ENCODE measurements around the gene EDIL3. TPM values are rescaled to one million over a fixed set of nuclear protein-coding genes. Genes with fewer than 3 reads are reported as not detected.
"Not testable (repeated sequence)": the region's sequence is repeated elsewhere in the genome, so short reads cannot be mapped to it uniquely, and the experiment has no call there.

EDIL3 gene
- polyA plus RNA-seq, 1 donor (not counting 4 experiments of a cell fraction or from before 2014, with no cell fraction given), result 0.34 TPM

DNA sequence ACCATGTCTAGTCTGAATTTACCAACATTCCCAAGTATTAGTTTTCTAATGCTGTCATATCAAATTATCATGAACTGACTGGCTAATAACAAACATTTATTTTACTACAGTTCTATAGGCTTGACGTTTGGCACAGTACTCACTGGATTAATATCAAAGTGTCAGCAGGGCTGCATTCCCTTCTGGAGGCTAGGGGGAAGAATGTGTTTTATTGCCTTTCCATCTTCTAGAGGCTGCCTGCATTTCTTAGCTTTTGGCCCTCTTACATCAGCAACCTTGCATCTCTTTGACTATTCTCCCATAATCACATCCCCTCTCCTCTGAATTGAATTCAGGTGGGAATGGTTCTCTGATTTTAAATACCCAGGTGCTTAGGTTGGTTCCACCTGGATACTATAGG, 84.7 kb downstream of the EDIL3 start:
- Histone ChIP-seq H3K4me1 (ENCODE audit: control insufficient read depth, extremely low read depth, insufficient read depth, low read length) (peaks cover 4% of the 10 kb centered on the region), H3K9me3 (ENCODE audit: control insufficient read depth, low read depth, low read length) (no peaks in the 10 kb centered on the region), H3K27me3 (ENCODE audit: control insufficient read depth, extremely low read depth, insufficient read depth, low read length) (peaks cover 2% of the 10 kb centered on the region), H3K36me3 (ENCODE audit: control insufficient read depth in 2 of 2, extremely low read depth in 1 of 2, insufficient read depth in 2 of 2, low read length in 2 of 2) (no peaks in the 10 kb centered on the region), H3K27ac (ENCODE audit: control insufficient read depth, insufficient read depth, low read length) (no peak overlapping the region), H3K4me3 (ENCODE audit: control insufficient read depth in 2 of 3, extremely low read depth in 1 of 3, insufficient read depth in 2 of 3, low read depth in 1 of 3, low read length in 3 of 3) (no peak overlapping the region), H4K20me1 (ENCODE audit: control insufficient read depth, extremely low read depth, insufficient read depth, low read length) (no peaks in the 10 kb centered on the region), H3K4me2 (ENCODE audit: control insufficient read depth, extremely low read depth, insufficient read depth, low read depth, low read length) (no peak overlapping the region), H3K9me1 (ENCODE audit: control insufficient read depth, extremely low read depth, insufficient read depth, low read length) (no peaks in the 10 kb centered on the region), H2AFZ (ENCODE audit: control insufficient read depth, low read length) (no peak overlapping the region), H3K79me2 (ENCODE audit: control insufficient read depth, insufficient read depth, low read length) (no peaks in the 10 kb centered on the region), H3K9ac (ENCODE audit: control insufficient read depth, extremely low read depth, insufficient read depth, low read length) (no peak overlapping the region)
- dilution Hi-C loops (cut with MboI; ENCODE audit: extremely low pct_ligation_motif_present, low sequenced_read_pairs), result no loop called here
- TF ChIP-seq, protein P1, sequence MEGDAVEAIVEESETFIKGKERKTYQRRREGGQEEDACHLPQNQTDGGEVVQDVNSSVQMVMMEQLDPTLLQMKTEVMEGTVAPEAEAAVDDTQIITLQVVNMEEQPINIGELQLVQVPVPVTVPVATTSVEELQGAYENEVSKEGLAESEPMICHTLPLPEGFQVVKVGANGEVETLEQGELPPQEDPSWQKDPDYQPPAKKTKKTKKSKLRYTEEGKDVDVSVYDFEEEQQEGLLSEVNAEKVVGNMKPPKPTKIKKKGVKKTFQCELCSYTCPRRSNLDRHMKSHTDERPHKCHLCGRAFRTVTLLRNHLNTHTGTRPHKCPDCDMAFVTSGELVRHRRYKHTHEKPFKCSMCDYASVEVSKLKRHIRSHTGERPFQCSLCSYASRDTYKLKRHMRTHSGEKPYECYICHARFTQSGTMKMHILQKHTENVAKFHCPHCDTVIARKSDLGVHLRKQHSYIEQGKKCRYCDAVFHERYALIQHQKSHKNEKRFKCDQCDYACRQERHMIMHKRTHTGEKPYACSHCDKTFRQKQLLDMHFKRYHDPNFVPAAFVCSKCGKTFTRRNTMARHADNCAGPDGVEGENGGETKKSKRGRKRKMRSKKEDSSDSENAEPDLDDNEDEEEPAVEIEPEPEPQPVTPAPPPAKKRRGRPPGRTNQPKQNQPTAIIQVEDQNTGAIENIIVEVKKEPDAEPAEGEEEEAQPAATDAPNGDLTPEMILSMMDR (optimal IDR thresholded peaks at IDR 0.05 in 1 of 3, IDR thresholded peaks at IDR 0.05 in 1 of 3, conservative IDR thresholded peaks at IDR 0.05 in 1 of 3; ENCODE audit: extremely low read depth in 1 of 3, insufficient read depth in 2 of 3, low read length in 3 of 3), result no peak
- no peak for TF ChIP-seq EZH2 (IDR thresholded peaks at IDR 0.05; ENCODE audit: low read length)
- no peak for FAIRE-seq
- no peak for DNase-seq (ENCODE audit: low read depth, low spot score)

DNA sequence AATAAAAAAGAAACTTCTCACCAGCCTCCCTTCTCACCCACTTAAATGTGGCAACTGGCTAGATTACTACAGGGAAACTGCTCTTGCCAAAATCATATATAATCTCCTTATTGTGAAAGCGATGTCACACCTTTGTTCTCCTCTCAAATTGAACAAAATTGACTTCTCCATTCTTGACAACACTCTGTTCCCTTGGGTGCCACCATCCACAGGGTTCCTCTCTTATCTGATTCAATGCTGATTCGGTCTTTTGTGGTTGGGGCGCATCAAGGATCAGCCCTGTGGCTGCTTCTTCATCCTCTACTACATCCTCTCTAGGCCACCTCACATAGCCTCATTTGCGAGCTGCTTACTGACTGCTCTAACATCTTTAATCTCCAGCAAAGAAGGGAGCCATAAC, 86.1 kb downstream of the EDIL3 start:
- Histone ChIP-seq H3K27ac (ENCODE audit: control insufficient read depth, insufficient read depth, low read length) (no peak overlapping the region), H3K4me1 (ENCODE audit: control insufficient read depth, extremely low read depth, insufficient read depth, low read length) (peaks cover 4% of the 10 kb centered on the region), H3K9me1 (ENCODE audit: control insufficient read depth, extremely low read depth, insufficient read depth, low read length) (no peaks in the 10 kb centered on the region), H3K9ac (ENCODE audit: control insufficient read depth, extremely low read depth, insufficient read depth, low read length) (no peak overlapping the region), H3K4me3 (ENCODE audit: control insufficient read depth in 2 of 3, extremely low read depth in 1 of 3, insufficient read depth in 2 of 3, low read depth in 1 of 3, low read length in 3 of 3) (no peak overlapping the region), H3K9me3 (ENCODE audit: control insufficient read depth, low read depth, low read length) (no peaks in the 10 kb centered on the region), H3K27me3 (ENCODE audit: control insufficient read depth, extremely low read depth, insufficient read depth, low read length) (peaks cover 2% of the 10 kb centered on the region), H3K79me2 (ENCODE audit: control insufficient read depth, insufficient read depth, low read length) (no peaks in the 10 kb centered on the region), H2AFZ (ENCODE audit: control insufficient read depth, low read length) (no peak overlapping the region), H3K4me2 (ENCODE audit: control insufficient read depth, extremely low read depth, insufficient read depth, low read depth, low read length) (no peak overlapping the region), H4K20me1 (ENCODE audit: control insufficient read depth, extremely low read depth, insufficient read depth, low read length) (no peaks in the 10 kb centered on the region), H3K36me3 (ENCODE audit: control insufficient read depth in 2 of 2, extremely low read depth in 1 of 2, insufficient read depth in 2 of 2, low read length in 2 of 2) (no peaks in the 10 kb centered on the region)
- dilution Hi-C loops (cut with MboI; ENCODE audit: extremely low pct_ligation_motif_present, low sequenced_read_pairs), result no loop called here
- no peak for FAIRE-seq
- DNase-seq (ENCODE audit: low read depth, low spot score), result no peak
- no peak for TF ChIP-seq EZH2 (IDR thresholded peaks at IDR 0.05; ENCODE audit: low read length)
- TF ChIP-seq, protein P1 (optimal IDR thresholded peaks at IDR 0.05 in 1 of 3, IDR thresholded peaks at IDR 0.05 in 1 of 3, conservative IDR thresholded peaks at IDR 0.05 in 1 of 3; ENCODE audit: extremely low read depth in 1 of 3, insufficient read depth in 2 of 3, low read length in 3 of 3), result no peak

DNA sequence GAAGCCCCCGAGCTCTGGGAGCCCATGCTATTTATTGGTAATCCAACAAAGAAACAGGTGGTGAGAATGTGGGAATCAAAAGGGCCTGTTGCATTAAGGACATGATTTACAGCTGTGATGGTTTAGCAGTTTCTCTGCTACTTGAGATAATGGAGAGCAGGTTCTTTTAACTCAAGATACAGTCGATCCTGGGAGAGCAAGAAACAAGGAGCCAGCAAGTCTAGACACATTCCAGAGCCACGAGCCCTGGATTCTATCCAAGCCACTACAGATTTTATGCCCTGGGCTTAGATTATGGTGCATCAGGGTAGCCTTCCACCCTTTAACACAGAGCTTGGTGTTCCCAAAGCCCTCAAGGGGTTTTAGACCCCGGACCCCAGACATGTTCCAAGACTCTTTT, 87.0 kb downstream of the EDIL3 start:
- H3K9me3 ChIP-seq (ENCODE audit: control insufficient read depth, low read depth, low read length); FAIRE-seq; H2AFZ ChIP-seq (ENCODE audit: control insufficient read depth, low read length); H3K79me2 ChIP-seq (ENCODE audit: control insufficient read depth, insufficient read depth, low read length); H3K36me3 ChIP-seq (ENCODE audit: control insufficient read depth in 2 of 2, extremely low read depth in 1 of 2, insufficient read depth in 2 of 2, low read length in 2 of 2); H3K4me1 ChIP-seq (ENCODE audit: control insufficient read depth, extremely low read depth, insufficient read depth, low read length); H3K27ac ChIP-seq (ENCODE audit: control insufficient read depth, insufficient read depth, low read length); H4K20me1 ChIP-seq (ENCODE audit: control insufficient read depth, extremely low read depth, insufficient read depth, low read length); H3K9ac ChIP-seq (ENCODE audit: control insufficient read depth, extremely low read depth, insufficient read depth, low read length); H3K27me3 ChIP-seq (ENCODE audit: control insufficient read depth, extremely low read depth, insufficient read depth, low read length); DNase-seq (ENCODE audit: low read depth, low spot score); H3K9me1 ChIP-seq (ENCODE audit: control insufficient read depth, extremely low read depth, insufficient read depth, low read length); H3K4me3 ChIP-seq (ENCODE audit: control insufficient read depth in 2 of 3, extremely low read depth in 1 of 3, insufficient read depth in 2 of 3, low read depth in 1 of 3, low read length in 3 of 3); H3K4me2 ChIP-seq (ENCODE audit: control insufficient read depth, extremely low read depth, insufficient read depth, low read depth, low read length); dilution Hi-C loops (cut with MboI; ENCODE audit: extremely low pct_ligation_motif_present, low sequenced_read_pairs): not testable (repeated sequence)

Data from keratinocyte (primary cell).